Measurements from ENCODE around the gene SPEG. TPM values are rescaled to one million over a fixed set of nuclear protein-coding genes. Genes with fewer than 3 reads are reported as not detected.

Gene SPEG
- total and polyA plus RNA-seq, 2 of the 8 experiments (the other 6 are each of a cell fraction or from before 2014, with no cell fraction given), result 19.9 to 32.0 TPM

GRCh38 chr2:219467736-219468075 is 33.1 kb downstream of the SPEG start:
- Histone ChIP-seq H4K91ac (replicated peaks; ENCODE audit: insufficient read length, low read length) (no peak overlapping the region), H4K5ac (ENCODE audit: insufficient read length, low read depth, low read length) (no peak overlapping the region), H2BK120ac (replicated peaks; ENCODE audit: low read depth, low read length) (no peak overlapping the region), H3K14ac (ENCODE audit: insufficient read length) (no peak overlapping the region), H4K8ac (ENCODE audit: extremely low read depth, insufficient read depth, low read length) (no peak overlapping the region), H3K23me2 (ENCODE audit: low read depth, low read length) (no peaks in the 10 kb centered on the region), H3K4me1 (replicated peaks in 1 of 4; ENCODE audit: control insufficient read depth in 3 of 4, insufficient read depth in 4 of 4, low read length in 3 of 4) (no peaks in the 10 kb centered on the region), H3K4me3 (ENCODE audit: extremely low read depth in 1 of 4, insufficient read depth in 2 of 4, low read depth in 3 of 4, low read length in 4 of 4) (no peak overlapping the region), H3K18ac (ENCODE audit: extremely low read depth, low read length) (no peak overlapping the region), H2BK15ac (ENCODE audit: low read length) (no peak overlapping the region), H3K23ac (ENCODE audit: insufficient read length) (no peak overlapping the region), H2AK5ac (ENCODE audit: low read depth, low read length) (no peak overlapping the region), H4K20me1 (replicated peaks in 1 of 2; ENCODE audit: control insufficient read depth in 1 of 2, insufficient read depth in 2 of 2, low read length in 2 of 2) (peaks cover 0 to 3% of the 10 kb centered on the region in 2 experiments), H2BK12ac (ENCODE audit: low read depth, low read length) (no peak overlapping the region), H3K9me3 (ENCODE audit: insufficient read depth in 2 of 2, low read depth in 1 of 2, low read length in 1 of 2) (no peaks in the 10 kb centered on the region), H3K79me2 (ENCODE audit: control insufficient read depth in 1 of 2, insufficient read depth in 2 of 2, low read length in 2 of 2) (no peaks in the 10 kb centered on the region), H3K56ac (replicated peaks; ENCODE audit: insufficient read length, low read depth, low read length) (no peak overlapping the region), H3K4me2 (ENCODE audit: insufficient read depth in 1 of 2, low read depth in 2 of 2, low read length in 2 of 2) (no peak overlapping the region), H2AFZ (ENCODE audit: low read length) (no peak overlapping the region), H3K27me3 (replicated peaks in 1 of 4; ENCODE audit: control insufficient read depth in 3 of 4, extremely low read depth in 1 of 4, insufficient read depth in 3 of 4, low read length in 3 of 4) (no peaks in the 10 kb centered on the region), H3K27ac (ENCODE audit: low read depth, low read length) (no peak overlapping the region), H3K36me3 (ENCODE audit: control insufficient read depth in 2 of 4, insufficient read depth in 4 of 4, low read length in 3 of 4) (no peaks in the 10 kb centered on the region), H3K4ac (replicated peaks; ENCODE audit: insufficient read length, low read depth, low read length) (no peak overlapping the region), H2BK5ac (ENCODE audit: low read depth, low read length) (no peak overlapping the region), H2BK20ac (ENCODE audit: low read length) (no peak overlapping the region), H3K9ac (replicated peaks in 1 of 4; ENCODE audit: extremely low read depth in 1 of 4, low read depth in 3 of 4, low read length in 3 of 4) (no peak overlapping the region), H3K79me1 (ENCODE audit: low read depth, low read length) (no peaks in the 10 kb centered on the region)
- TF ChIP-seq GTF2F1 (IDR thresholded peaks at IDR 0.05; ENCODE audit: borderline replicate concordance, low read depth, low read length), result no peak
- CTCF ChIA-PET (ENCODE audit: partially characterized antibody), result interaction anchor here (0.6 to 113.1 kb wide), 4 partner anchors 9 to 70 kb away, joined by 3 to 7248 read pairs (median 3633); partner anchors contain the start of genes ASIC4, CHPF, DES and GMPPA
- POLR2A ChIA-PET (ENCODE audit: partially characterized antibody), result interaction anchor here (1.4 to 2.1 kb wide), 7 partner anchors 8 to 58 kb away, joined by 4 to 8 read pairs (median 4); no protein-coding TSS in a partner anchor
- WGBS, 2 experiments (ENCODE audit: extremely low coverage in 1 of 2, insufficient coverage in 1 of 2, insufficient read length in 1 of 2, insufficient replicate concordance in 2 of 2, low coverage in 1 of 2, low lambda C conversion rate in 2 of 2, missing lambda C conversion rate in 1 of 2), result 88% methylated on average over 2 of the region's 2 CpGs; no CpG with 5 or more reads in 1 of the 2 experiments
- no peak for DNase-seq (ENCODE audit: low read depth in 1 of 2, low spot score in 2 of 2)
- FAIRE-seq, result no peak
